Nephron progenitor cell (in vitro differentiated cells): Measurements from ENCODE around the gene POP4.

Experiments used
- DNase-seq: peaks from one replicate; pipeline ENCODE4 v3.0.0; 2021
- H3K27ac Mint-ChIP-seq: 2 replicates; pipeline ENCODE4 v1.8.0; 2021; ENCODE audit warnings: mild to moderate bottlenecking, moderate library complexity, mixed read lengths
- H3K27me3 Mint-ChIP-seq: 2 replicates; pipeline ENCODE4 v1.8.0; 2021; ENCODE audit warnings: mild to moderate bottlenecking, low read depth, mixed read lengths; ENCODE audit not compliant: poor library complexity
- H3K36me3 Mint-ChIP-seq: 2 replicates; pipeline ENCODE4 v1.8.0; 2021; ENCODE audit warnings: low read depth, mixed read lengths
- H3K4me1 Mint-ChIP-seq: 2 replicates; pipeline ENCODE4 v1.8.0; 2021; ENCODE audit warnings: mixed read lengths
- H3K4me3 Mint-ChIP-seq: 2 replicates; pipeline ENCODE4 v1.8.0; 2021; ENCODE audit warnings: mild to moderate bottlenecking, moderate library complexity, mixed read lengths
- H3K9me3 Mint-ChIP-seq: 2 replicates; pipeline ENCODE4 v1.8.0; 2021; ENCODE audit warnings: mild to moderate bottlenecking, moderate library complexity, mixed read lengths
- TF ChIP-seq, protein P1 (sequence below): fragments of 200-600 bp; sonication (generic); IDR thresholded peaks from 2 replicates; pipeline ENCODE4 v1.5.0; 2021; ENCODE audit warnings: antibody characterized with exemption

The POP4 gene

DNA sequence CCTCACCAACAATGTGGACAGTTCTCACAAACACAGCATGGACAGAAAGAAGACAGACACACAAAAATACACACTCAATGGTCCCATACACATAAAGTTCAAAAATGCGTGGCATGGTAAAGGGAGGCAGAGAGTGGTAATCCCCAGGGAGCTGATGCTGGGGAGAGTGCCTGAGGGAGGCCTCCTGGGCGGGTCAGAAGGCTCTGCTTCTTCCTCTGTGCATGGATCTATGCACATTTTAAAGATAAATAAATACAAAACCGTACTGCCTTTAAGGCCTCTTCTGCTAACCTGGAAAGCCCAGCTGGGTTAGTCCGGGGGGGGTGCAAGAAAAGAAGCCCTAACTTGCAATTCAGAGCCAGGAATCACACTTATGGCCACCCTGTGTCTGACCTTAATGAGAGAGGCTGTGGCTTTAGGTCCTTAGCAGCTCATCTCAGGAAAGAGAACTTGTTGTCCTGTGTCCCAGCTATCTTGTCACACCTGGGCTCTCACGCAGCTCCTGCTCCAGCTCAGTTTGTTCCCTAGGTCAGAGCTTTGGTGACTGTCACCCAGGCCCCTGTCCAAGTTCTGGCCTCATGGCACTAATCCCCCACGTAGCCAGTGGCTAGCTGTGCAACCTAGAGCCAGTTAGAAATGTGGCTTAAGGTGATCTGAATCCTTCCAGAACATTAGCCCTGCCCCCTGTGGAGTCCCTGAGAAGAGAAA, 28.5 kb downstream of the POP4 start:
- Mint-ChIP-seq H3K9me3 (peaks cover 2% of the 10 kb centered on the region), H3K36me3 (no peaks in the 10 kb centered on the region), H3K4me1 (peaks cover 49% of the 10 kb centered on the region), H3K27ac (no peak overlapping the region), H3K4me3 (no peak overlapping the region), H3K27me3 (peaks cover 3% of the 10 kb centered on the region)
- TF ChIP-seq, protein P1, sequence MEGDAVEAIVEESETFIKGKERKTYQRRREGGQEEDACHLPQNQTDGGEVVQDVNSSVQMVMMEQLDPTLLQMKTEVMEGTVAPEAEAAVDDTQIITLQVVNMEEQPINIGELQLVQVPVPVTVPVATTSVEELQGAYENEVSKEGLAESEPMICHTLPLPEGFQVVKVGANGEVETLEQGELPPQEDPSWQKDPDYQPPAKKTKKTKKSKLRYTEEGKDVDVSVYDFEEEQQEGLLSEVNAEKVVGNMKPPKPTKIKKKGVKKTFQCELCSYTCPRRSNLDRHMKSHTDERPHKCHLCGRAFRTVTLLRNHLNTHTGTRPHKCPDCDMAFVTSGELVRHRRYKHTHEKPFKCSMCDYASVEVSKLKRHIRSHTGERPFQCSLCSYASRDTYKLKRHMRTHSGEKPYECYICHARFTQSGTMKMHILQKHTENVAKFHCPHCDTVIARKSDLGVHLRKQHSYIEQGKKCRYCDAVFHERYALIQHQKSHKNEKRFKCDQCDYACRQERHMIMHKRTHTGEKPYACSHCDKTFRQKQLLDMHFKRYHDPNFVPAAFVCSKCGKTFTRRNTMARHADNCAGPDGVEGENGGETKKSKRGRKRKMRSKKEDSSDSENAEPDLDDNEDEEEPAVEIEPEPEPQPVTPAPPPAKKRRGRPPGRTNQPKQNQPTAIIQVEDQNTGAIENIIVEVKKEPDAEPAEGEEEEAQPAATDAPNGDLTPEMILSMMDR, result no peak
- DNase-seq, result no peak

DNA sequence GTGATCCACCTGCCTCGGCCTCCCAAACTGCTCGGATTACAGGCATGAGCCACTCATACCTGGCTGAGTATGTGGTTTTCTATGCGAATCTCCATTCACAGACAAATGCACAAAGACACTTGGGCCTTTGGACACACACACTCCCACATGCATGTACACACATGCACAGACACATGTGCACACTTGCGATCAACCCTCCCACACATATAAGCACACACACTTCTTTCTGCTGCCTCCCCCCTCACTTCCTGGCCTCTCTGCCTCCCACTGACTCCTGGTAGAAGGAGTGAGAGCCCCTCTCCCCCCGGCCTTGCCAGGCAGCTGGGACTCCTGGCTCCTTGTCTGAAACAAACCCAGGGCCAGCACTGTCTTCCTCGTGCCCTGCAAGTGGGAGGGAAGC, 29.9 kb downstream of the POP4 start:
- Mint-ChIP-seq H3K27ac (no peak overlapping the region), H3K36me3 (no peaks in the 10 kb centered on the region), H3K9me3 (peaks cover 2% of the 10 kb centered on the region), H3K27me3 (peaks cover 5% of the 10 kb centered on the region), H3K4me1 (peaks cover 43% of the 10 kb centered on the region), H3K4me3 (no peak overlapping the region)
- TF ChIP-seq, protein P1, result no peak
- no peak for DNase-seq

DNA sequence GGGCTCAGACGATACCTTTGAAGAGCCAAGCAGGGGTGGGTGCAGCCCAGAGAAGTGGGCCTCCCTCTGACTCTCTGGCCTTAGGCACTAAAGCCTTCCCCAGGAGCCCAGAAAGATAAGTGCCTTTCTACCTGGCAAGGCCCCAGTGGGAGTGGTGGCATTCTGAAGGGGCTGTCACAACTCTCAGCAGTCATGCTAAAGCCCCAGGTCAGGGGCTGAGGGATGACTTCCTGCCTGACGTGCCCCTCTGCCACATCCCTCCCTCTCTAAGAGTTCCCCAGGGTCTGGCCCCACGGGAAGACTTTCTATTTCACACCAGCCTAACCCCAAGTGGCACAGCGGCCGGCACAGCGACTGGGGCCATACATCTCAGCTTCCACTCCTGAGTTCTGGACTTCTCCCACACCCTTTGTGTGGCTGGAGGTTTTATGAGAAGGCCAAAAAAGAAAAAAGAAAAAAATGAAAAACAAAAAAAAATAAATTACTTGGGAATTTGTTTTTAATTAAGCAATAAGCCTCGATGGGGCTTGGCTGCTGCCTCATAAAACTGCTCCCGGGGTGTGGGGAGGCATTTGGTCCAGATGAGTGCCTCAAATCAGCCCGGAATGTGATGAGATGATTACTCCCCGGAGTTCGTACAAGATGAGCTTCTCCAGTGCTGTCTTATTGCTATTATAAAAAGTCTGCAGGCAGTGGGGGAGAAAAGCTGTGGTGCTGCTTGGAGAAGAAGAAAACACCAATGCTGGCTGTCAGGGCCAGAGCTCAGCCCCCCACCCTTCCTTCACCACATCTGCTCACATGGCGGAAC, 30.7 kb downstream of the POP4 start:
- Mint-ChIP-seq H3K27ac (no peak overlapping the region), H3K4me1 (peaks cover 48% of the 10 kb centered on the region), H3K27me3 (peaks cover 6% of the 10 kb centered on the region), H3K36me3 (no peaks in the 10 kb centered on the region), H3K4me3 (no peak overlapping the region), H3K9me3 (peaks cover 2% of the 10 kb centered on the region)
- TF ChIP-seq, protein P1, result no peak
- no peak for DNase-seq

DNA sequence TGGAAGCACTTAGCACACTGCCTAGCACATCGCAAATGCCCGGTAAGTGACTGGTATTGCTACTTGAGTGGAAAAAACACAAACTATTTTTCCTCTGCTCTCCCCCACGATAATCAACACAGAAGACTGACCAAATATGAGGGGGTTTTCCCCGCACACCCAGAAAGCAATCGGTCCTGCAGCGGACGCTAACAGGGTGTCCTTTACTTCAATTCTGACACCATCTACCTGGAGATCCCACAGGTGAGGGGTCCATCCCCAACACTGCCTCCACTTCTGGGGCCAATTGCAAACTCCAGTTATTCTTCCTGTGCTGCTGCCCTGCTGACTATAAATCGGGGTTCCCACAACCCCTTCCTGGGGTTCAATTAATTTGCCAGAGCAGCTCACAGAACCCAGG, 33.0 kb downstream of the POP4 start:
- peaks cover 47% of the 10 kb centered on the region for H3K4me1 Mint-ChIP-seq
- H3K4me3 Mint-ChIP-seq, result no peak overlapping the region
- TF ChIP-seq, protein P1, result no peak
- peaks cover 1% of the 10 kb centered on the region for H3K9me3 Mint-ChIP-seq
- H3K27ac Mint-ChIP-seq, result no peak overlapping the region
- no peak for DNase-seq
- no peaks in the 10 kb centered on the region for H3K36me3 Mint-ChIP-seq
- H3K27me3 Mint-ChIP-seq, result peaks cover 4% of the 10 kb centered on the region

DNA sequence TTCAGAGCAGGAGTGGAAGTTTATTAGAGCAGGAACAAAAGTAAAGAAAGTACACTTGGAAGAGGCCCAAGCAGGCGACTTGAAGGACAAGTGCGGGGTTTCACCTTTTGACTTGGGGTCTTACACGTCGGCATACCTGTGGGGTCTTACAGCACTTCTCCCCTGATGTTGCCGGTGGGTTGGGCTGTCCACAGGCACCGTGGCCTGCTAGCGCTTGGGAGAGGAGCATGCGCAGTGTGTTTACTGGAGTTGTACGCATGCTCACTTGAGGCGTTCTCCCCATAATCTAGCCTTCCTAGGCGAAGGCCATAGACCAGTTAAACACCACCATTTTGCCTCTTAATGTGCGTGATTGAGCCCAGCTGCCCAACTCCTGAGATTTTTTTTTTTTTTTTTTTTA, 34.1 kb downstream of the POP4 start:
- H3K9me3 Mint-ChIP-seq, result no peaks in the 10 kb centered on the region
- peaks cover 11% of the 10 kb centered on the region for H3K27me3 Mint-ChIP-seq
- peak overlapping the region; percentile 79 for H3K27ac Mint-ChIP-seq
- no peak for DNase-seq
- no peaks in the 10 kb centered on the region for H3K36me3 Mint-ChIP-seq
- H3K4me1 Mint-ChIP-seq, result peaks cover 38% of the 10 kb centered on the region
- H3K4me3 Mint-ChIP-seq, result no peak overlapping the region
- TF ChIP-seq, protein P1, result no peak
